Measurements from ENCODE around the gene SMPD2.
A peak's percentile ranks its signal among the peaks of the same experiment; 100 is the strongest.

SMPD2 gene
- 14.1 to 27.7 (median 18.2) reads per million in 9 experiments for total RNA-seq

- Mint-ChIP-seq H3K4me3 (peak within 1 kb of the TSS; percentile 88 to 96), H3K27ac (peak within 1 kb of the TSS; percentile 89 to 98), H3K4me1 (ENCODE audit: low read depth in 2 of 2) (peaks cover 21 to 22% of the 10 kb centered on the region in 2 donors), H3K27me3 (no peaks in the 10 kb centered on the region), H3K36me3 (ENCODE audit: insufficient read depth) (peaks cover 25% of the 10 kb centered on the region), H3K9me3 (no peaks in the 10 kb centered on the region)
- DNase-seq, result peak; percentile 67 to 79 (median 70)
- peak; percentile 82 for ATAC-seq (replicated peaks)
Measured at GRCh38 chr6:109440331-109441068, at the start of gene SMPD2, which contains the start of gene PPIL6. Gene SMPD2, plus strand, starts transcription at chr6:109440724. Its CDS starts 398 bp downstream, at chr6:109441122. Gene PPIL6, minus strand, starts transcription at chr6:109440628. Its CDS starts 38 bp downstream, at chr6:109440590.

GRCh38 chr6:109393157-109393885, 47.2 kb upstream of the SMPD2 start:
- no peak for DNase-seq
- H3K27me3 Mint-ChIP-seq, result peaks cover 0 to 20% of the 10 kb centered on the region in 2 donors
- no peak for ATAC-seq (replicated peaks)
- no peak overlapping the region for H3K27ac Mint-ChIP-seq
- H3K9me3 Mint-ChIP-seq, result no peaks in the 10 kb centered on the region
- H3K4me1 Mint-ChIP-seq (ENCODE audit: low read depth in 2 of 2), result peaks cover 0 to 3% of the 10 kb centered on the region in 2 donors
- no peaks in the 10 kb centered on the region for H3K36me3 Mint-ChIP-seq (ENCODE audit: insufficient read depth)
- no peak overlapping the region for H3K4me3 Mint-ChIP-seq

GRCh38 chr6:109393886-109394281, 46.6 kb upstream of the SMPD2 start:
- H3K4me3 Mint-ChIP-seq, result no peak overlapping the region
- H3K4me1 Mint-ChIP-seq (ENCODE audit: low read depth in 2 of 2), result peaks cover 0 to 3% of the 10 kb centered on the region in 2 donors
- ATAC-seq (replicated peaks) (no peak), DNase-seq (no peak)
- H3K27me3 Mint-ChIP-seq, result peaks cover 0 to 20% of the 10 kb centered on the region in 2 donors
- H3K36me3 Mint-ChIP-seq (ENCODE audit: insufficient read depth), result no peaks in the 10 kb centered on the region
- no peak overlapping the region for H3K27ac Mint-ChIP-seq
- no peaks in the 10 kb centered on the region for H3K9me3 Mint-ChIP-seq

- no peak for ATAC-seq (replicated peaks)
- Mint-ChIP-seq H3K27me3 (peaks cover 0 to 13% of the 10 kb centered on the region in 2 donors), H3K4me3 (no peak overlapping the region), H3K9me3 (no peaks in the 10 kb centered on the region), H3K4me1 (ENCODE audit: low read depth in 2 of 2) (peaks cover 0 to 3% of the 10 kb centered on the region in 2 donors), H3K27ac (no peak overlapping the region), H3K36me3 (ENCODE audit: insufficient read depth) (no peaks in the 10 kb centered on the region)
- no peak for DNase-seq
Measured at GRCh38 chr6:109396046-109396718, 44.3 kb upstream of the SMPD2 start.

GRCh38 chr6:109397020-109397419, 43.5 kb upstream of the SMPD2 start:
- no peak overlapping the region for H3K4me3 Mint-ChIP-seq
- no peaks in the 10 kb centered on the region for H3K36me3 Mint-ChIP-seq (ENCODE audit: insufficient read depth)
- H3K4me1 Mint-ChIP-seq (ENCODE audit: low read depth in 2 of 2), result peaks cover 0 to 3% of the 10 kb centered on the region in 2 donors
- H3K27me3 Mint-ChIP-seq, result peaks cover 0 to 13% of the 10 kb centered on the region in 2 donors
- no peaks in the 10 kb centered on the region for H3K9me3 Mint-ChIP-seq
- no peak overlapping the region for H3K27ac Mint-ChIP-seq
- ATAC-seq (replicated peaks) (no peak), DNase-seq (no peak)

GRCh38 chr6:109406196-109406595, 34.3 kb upstream of the SMPD2 start:
- Mint-ChIP-seq H3K4me1 (ENCODE audit: low read depth in 2 of 2) (no peaks in the 10 kb centered on the region), H3K27ac (no peak overlapping the region), H3K9me3 (peaks cover 0 to 2% of the 10 kb centered on the region in 2 donors), H3K36me3 (ENCODE audit: insufficient read depth) (no peaks in the 10 kb centered on the region), H3K4me3 (no peak overlapping the region), H3K27me3 (peaks cover 6 to 18% of the 10 kb centered on the region in 2 donors)
- DNase-seq (no peak), ATAC-seq (replicated peaks) (no peak)

- DNase-seq (no peak), ATAC-seq (replicated peaks) (no peak)
- Mint-ChIP-seq H3K4me1 (ENCODE audit: low read depth in 2 of 2) (no peaks in the 10 kb centered on the region), H3K27ac (no peak overlapping the region), H3K9me3 (peaks cover 0 to 2% of the 10 kb centered on the region in 2 donors), H3K36me3 (ENCODE audit: insufficient read depth) (no peaks in the 10 kb centered on the region), H3K27me3 (peaks cover 6 to 23% of the 10 kb centered on the region in 2 donors), H3K4me3 (no peak overlapping the region)
Measured at GRCh38 chr6:109411034-109411433, 29.5 kb upstream of the SMPD2 start.

- no peak overlapping the region for H3K27ac Mint-ChIP-seq
- H3K36me3 Mint-ChIP-seq (ENCODE audit: insufficient read depth), result no peaks in the 10 kb centered on the region
- no peak for DNase-seq
- no peak for ATAC-seq (replicated peaks)
- no peak overlapping the region for H3K4me3 Mint-ChIP-seq
- no peaks in the 10 kb centered on the region for H3K9me3 Mint-ChIP-seq
- no peaks in the 10 kb centered on the region for H3K4me1 Mint-ChIP-seq (ENCODE audit: low read depth in 2 of 2)
- H3K27me3 Mint-ChIP-seq, result peaks cover 0 to 16% of the 10 kb centered on the region in 2 donors
Measured at GRCh38 chr6:109417646-109418045, 22.9 kb upstream of the SMPD2 start.

GRCh38 chr6:109420751-109421150, 19.8 kb upstream of the SMPD2 start:
- ATAC-seq (replicated peaks) (no peak), DNase-seq (no peak)
- no peak overlapping the region for H3K4me3 Mint-ChIP-seq
- no peaks in the 10 kb centered on the region for H3K36me3 Mint-ChIP-seq (ENCODE audit: insufficient read depth)
- H3K27ac Mint-ChIP-seq, result no peak overlapping the region
- H3K9me3 Mint-ChIP-seq, result no peaks in the 10 kb centered on the region
- peaks cover 0 to 16% of the 10 kb centered on the region in 2 donors for H3K27me3 Mint-ChIP-seq
- H3K4me1 Mint-ChIP-seq (ENCODE audit: low read depth in 2 of 2), result peaks cover 0 to 4% of the 10 kb centered on the region in 2 donors

- no peak overlapping the region for H3K27ac Mint-ChIP-seq
- H3K4me3 Mint-ChIP-seq, result no peak overlapping the region
- peaks cover 0 to 4% of the 10 kb centered on the region in 2 donors for H3K4me1 Mint-ChIP-seq (ENCODE audit: low read depth in 2 of 2)
- ATAC-seq (replicated peaks) (no peak), DNase-seq (no peak)
- no peaks in the 10 kb centered on the region for H3K36me3 Mint-ChIP-seq (ENCODE audit: insufficient read depth)
- H3K9me3 Mint-ChIP-seq, result no peaks in the 10 kb centered on the region
- peaks cover 0 to 16% of the 10 kb centered on the region in 2 donors for H3K27me3 Mint-ChIP-seq
Measured at GRCh38 chr6:109421184-109421583, 19.3 kb upstream of the SMPD2 start.

- DNase-seq (no peak), ATAC-seq (replicated peaks) (no peak)
- no peaks in the 10 kb centered on the region for H3K9me3 Mint-ChIP-seq
- H3K4me1 Mint-ChIP-seq (ENCODE audit: low read depth in 2 of 2), result peaks cover 0 to 4% of the 10 kb centered on the region in 2 donors
- H3K27ac Mint-ChIP-seq, result no peak overlapping the region
- peaks cover 0 to 8% of the 10 kb centered on the region in 2 donors for H3K27me3 Mint-ChIP-seq
- no peak overlapping the region for H3K4me3 Mint-ChIP-seq
- no peaks in the 10 kb centered on the region for H3K36me3 Mint-ChIP-seq (ENCODE audit: insufficient read depth)
Measured at GRCh38 chr6:109424946-109425345, 15.6 kb upstream of the SMPD2 start.

- ATAC-seq (replicated peaks) (no peak), DNase-seq (no peak)
- H3K4me3 Mint-ChIP-seq, result no peak overlapping the region
- no peaks in the 10 kb centered on the region for H3K9me3 Mint-ChIP-seq
- H3K36me3 Mint-ChIP-seq (ENCODE audit: insufficient read depth), result no peaks in the 10 kb centered on the region
- H3K27ac Mint-ChIP-seq, result no peak overlapping the region
- H3K27me3 Mint-ChIP-seq, result peaks cover 0 to 17% of the 10 kb centered on the region in 2 donors
- H3K4me1 Mint-ChIP-seq (ENCODE audit: low read depth in 2 of 2), result peaks cover 0 to 4% of the 10 kb centered on the region in 2 donors
Measured at GRCh38 chr6:109428889-109429477, 11.5 kb upstream of the SMPD2 start.

- Mint-ChIP-seq H3K27me3 (peaks cover 0 to 17% of the 10 kb centered on the region in 2 donors), H3K4me3 (no peak overlapping the region), H3K9me3 (no peaks in the 10 kb centered on the region), H3K27ac (no peak overlapping the region), H3K36me3 (ENCODE audit: insufficient read depth) (no peaks in the 10 kb centered on the region), H3K4me1 (ENCODE audit: low read depth in 2 of 2) (peaks cover 0 to 4% of the 10 kb centered on the region in 2 donors)
- ATAC-seq (replicated peaks) (no peak), DNase-seq (no peak)
Measured at GRCh38 chr6:109429496-109429895, 11.0 kb upstream of the SMPD2 start.

Data from effector memory CD8-positive, alpha-beta T cell (primary cell).